ENCODE measurements around the gene PNCK. TPM values are rescaled to one million over a fixed set of nuclear protein-coding genes. Genes with fewer than 3 reads are reported as not detected.

The PNCK gene
- total RNA-seq, 1 experiment from 2014 or later, result 0.70 TPM

DNA sequence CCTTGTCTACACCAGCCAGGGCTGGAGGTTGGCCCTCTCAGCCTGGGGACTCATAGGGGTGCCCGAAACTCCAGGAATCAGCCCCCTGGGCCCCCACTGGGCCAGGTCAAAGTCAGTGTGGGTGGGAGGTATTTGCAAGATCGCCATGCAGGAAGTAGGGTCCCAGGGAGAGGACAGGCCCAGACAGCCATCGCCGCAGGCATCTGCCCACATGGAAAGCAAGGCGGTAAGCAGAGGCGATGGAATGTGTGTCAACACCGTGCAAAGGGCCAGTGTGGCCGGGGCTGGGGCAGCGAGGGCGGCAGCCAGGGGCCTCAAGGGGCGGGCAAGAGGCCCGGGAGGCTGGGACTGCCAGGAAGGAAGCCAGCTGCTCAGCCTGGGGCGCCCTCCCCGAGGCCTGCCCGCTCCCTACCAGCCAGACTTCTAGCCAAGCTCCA is 45.9 kb downstream of the PNCK start:
- no peak for DNase-seq (ENCODE audit: low spot score)

DNA sequence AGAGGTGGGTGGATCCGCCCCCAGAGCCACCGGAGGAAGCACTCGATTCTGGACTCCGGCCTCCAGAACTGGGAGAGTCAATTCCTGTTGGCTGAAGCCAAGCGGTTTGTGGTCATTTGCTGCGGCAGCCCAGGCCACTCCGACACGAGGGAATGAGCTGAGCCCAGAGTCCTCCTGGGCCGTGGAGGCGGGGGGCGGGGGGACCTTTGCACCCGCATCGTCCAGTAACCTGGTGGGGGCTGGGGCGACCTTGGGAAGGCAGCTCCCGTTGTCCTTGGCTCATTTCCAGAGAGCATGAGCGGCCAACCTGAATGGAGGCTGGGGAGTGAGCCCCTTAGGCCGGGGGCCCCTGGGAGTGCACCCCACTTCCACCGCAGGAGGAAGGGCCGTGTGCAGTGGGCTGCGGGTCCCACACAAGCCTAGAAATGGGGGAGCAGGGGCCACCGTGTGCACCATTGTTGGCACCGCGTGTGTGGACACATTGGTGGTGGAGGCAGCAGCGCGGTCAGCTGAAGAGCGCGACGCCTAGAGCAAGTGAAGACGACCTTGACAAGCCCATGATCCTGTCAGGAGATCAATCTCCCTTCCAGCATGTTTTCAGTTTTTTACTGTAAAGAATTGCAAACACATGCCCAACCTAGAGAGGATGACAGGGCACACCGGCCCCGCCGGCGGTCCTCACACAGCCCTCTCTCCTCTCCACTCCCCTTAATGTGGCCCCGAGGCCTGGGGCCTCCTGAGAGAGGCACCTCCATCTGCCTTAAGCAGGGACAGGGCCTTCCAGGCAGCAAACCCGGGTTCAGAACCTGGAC is 46.5 kb downstream of the PNCK start:
- no peak for DNase-seq (ENCODE audit: low spot score)

DNA sequence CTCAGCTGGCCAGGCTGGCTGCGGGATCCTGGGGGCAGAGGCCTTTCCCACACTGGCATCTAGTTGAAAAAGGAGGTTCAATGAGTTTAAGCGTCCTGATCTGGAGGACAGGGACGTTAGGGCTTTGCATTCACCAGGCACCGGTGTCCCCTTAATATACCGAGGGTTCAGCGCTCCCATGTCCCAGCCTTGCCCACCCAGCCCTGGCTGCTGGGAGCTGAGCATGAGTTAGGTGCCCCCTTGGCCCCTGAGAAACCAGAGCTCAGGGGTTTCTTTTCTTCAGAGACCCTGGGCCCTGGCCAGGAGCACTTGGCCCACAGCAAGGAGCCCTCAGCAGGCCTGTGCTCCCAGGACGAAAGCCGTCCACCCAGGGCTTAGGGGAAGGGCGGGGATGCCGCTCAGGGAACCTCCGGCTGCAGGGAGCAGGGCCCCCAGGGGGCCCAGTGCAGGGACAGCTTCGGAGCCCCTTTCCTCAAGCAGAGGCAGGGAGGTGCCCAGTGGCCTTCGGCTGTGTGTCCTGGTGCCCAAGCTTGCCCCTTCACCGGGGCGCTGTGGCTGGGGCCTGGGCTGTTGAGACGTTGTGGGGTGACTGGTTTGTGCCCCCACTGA is 47.5 kb downstream of the PNCK start:
- no peak for DNase-seq (ENCODE audit: low spot score)

DNA sequence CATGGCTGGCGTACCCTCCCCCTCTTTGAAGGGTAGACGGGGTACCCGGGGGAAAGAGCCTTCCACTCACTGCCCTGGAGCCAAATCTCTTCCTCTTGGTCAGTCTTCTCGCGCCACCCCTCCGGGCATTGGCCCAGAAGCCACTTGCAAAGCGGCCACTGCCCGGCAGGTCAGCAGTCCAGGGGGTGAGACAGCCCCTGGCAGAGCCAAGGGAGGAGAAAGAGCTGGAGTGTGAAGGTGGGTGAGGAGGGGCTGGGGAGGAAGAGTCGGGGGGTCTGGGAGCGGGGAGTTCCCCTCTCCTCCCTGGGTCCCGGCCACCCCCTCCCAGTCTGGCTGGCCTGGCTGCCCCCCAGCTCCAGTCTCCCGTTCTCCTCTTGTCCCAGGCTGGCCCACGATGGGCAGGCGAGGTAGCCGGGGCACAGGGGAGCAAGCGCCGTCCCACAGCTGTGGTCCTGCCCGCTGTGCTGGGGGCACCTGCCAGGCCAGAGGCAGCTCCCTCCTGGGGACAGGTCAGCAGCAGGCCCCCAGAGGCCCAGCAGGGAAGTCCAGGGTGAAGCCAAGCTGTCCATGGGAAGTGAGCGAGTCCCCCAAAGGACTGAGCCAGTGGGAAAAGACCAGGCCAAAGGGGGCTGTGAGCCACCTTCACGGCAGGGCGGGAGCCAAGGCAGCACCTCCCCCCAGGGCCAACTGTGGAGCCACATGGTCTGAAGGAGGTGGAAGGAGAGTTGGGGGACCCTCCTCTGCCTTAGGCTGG is 48.2 kb downstream of the PNCK start:
- no peak for DNase-seq (ENCODE audit: low spot score)

DNA sequence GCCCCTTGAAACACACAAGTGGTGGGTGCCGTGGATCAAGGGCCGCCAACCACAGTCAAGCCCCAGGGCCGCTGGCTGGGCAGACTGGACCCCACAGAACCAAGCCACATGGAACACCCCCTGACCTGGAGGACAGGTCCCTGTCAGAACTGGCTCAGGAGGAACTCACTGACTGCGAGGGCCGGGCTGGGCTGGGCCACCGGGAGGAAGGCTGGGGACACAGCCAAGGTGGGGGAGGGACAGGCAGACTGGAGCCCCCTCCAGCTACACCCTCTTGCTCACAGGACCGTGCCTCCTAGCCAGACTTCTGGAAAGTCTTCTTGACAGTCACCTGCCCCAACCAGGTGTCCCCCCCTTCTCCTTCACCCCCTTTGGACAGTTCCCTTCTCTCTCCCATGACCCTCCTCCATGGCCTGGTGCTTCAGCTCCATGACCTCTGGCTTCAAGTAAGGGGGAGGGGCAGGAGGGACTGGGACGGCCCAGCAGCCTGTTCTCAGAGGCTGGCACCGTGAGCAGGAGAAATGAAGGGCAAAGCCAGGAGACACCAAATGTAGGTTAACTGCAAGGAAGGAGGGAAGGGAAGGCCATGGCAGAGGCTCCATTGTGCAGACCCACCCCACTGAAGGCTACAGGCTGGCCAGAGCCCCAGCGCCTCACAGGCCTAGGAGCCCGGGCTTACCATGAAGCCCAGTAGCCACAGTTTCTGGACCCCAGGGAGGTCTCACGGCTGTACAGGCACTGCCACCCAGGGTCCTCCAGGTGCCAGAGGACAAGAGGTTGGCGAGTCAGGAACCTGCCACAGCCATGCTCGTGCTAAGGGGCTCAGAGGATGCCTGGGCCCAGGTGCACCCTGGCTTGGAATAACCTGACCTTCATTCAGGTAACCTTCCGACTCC is 49.2 kb downstream of the PNCK start:
- DNase-seq (ENCODE audit: low spot score), result no peak

DNA sequence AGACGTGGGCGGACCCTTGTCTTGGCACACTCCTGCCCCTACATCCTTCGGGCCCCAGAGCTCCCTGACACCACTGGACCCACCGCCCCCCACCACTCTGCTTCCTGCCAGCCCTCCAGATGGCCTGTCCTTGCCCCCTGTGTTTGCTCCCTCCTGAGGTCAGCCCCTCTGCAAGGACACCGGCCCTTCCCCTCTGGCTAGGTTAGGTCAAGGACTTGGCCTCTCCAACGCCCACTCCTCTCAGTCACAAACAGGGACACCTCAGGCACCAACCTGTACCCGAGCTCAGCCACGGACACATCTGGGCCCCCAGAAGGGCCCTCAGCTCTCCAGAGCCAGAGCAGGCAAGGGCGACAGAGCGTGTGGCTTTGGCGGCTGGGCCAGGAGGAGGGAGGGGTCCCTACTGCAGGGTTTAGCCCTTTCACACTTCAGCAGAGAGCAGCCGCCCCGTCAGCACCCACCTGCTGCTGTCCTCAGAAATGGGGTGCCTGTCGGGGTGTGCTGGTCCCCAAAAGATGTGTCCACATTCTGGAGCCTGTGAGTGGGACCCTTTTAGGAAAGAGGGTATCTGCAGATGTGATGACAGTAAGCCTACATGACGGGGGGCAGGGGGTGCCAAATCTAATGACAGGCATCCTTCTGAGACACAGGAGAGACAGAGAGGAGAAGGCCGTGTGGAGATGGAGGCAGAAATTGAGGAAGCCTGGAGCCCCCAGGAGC is 50.1 kb downstream of the PNCK start:
- no peak for DNase-seq (ENCODE audit: low spot score)

DNA sequence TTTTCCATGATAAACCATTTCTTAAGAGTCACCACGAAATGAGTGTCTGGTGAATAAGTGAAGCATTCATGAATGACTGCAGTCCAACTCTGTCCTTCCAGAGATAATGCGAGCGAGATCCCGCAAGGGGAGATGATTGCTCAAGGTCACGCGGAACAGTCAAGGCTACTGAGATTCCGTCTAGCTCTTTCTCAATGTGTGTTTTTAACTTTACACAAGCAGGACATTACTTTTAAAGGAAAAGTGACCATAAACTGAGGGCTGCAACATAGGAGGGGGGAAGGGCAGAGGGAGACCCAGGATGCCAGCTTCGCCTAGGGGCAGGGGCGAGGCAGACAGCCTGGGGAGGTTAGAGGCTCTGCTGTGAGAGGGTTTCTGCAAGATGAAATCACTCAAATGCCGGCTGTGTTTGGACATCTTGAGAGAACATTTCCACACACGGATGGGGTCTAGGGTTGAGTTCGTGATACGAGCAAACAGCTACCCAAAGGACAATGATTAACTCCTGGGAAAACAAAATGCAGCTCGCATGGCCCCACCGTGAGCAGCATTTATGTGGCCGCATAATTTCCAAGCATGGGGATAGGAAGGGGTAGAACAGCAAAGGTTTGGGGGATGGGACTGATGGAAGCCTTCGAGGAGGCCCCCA is 50.8 kb downstream of the PNCK start:
- DNase-seq (ENCODE audit: low spot score), result no peak

DNA sequence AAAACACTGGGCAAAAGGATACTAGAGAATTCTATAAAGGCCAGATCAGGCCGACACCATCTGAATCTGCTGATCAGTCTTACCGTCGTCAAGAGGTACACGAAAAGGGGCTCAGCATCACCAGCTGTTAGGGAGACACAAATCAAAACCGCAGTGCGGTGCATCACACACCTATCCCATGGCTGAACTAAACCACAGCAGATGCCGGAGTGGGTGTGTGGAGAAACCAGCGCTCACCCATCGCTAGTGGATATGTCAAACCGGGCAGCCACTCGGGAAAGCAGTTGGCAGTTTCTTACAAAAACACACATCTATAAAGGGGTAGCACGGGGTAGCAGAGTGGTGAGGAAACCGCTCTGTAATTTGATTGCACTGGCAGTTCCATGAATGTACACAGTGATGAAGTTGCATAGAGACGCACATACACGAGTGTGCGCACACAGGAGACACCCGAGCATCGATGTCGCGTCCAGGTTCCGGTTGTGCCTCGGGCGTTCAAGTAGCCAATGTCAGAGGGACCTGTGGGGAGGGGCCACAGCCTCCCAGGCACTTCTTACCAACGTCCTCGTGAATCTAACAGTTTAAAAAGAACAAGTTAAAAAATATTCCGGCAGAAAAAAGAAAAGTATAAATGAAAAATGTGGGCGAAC is 51.5 kb downstream of the PNCK start:
- no peak for DNase-seq (ENCODE audit: low spot score)

DNA sequence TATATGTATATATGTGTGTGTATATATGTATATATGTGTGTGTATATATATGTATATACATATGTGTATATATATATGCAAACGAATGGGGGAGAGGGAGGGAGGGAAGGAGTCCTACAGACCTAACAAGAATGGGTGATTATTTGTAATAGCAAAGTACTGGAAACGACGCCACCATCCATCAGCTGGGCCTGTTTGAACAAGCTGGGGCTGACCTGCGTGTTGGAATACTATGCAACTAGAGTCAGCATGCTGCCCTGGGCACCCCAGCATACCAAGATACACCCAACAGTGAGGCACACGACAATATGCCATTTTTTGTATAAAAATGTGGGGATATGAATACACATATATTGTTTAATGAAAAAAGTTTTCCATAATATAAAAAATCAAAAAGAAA is 53.0 kb downstream of the PNCK start:
- no peak for DNase-seq (ENCODE audit: low spot score)

Other genes starting within 250 kb of the PNCK start
- gene TREX2, start 227.8 kb downstream of the PNCK start, total RNA-seq (2014; rRNA removed; shearing (Covaris generic)), result 1.2 TPM in 1 of 2 replicates, not detected in the other
- gene HAUS7, start 203.2 kb downstream of the PNCK start, total RNA-seq (2014; rRNA removed; shearing (Covaris generic)), result 48.6 and 52.4 TPM in 2 replicates
- not detected in 2 replicates for gene BGN, start 178.8 kb downstream of the PNCK start, total RNA-seq (2014; rRNA removed; shearing (Covaris generic))
- gene ATP2B3, start 156.2 kb downstream of the PNCK start, total RNA-seq (2014; rRNA removed; shearing (Covaris generic)), result not detected in 2 replicates
- 31.4 and 36.2 TPM in 2 replicates for gene CCNQ, start 74.7 kb downstream of the PNCK start, total RNA-seq (2014; rRNA removed; shearing (Covaris generic))
- gene DUSP9, start 26.6 kb downstream of the PNCK start, total RNA-seq (2014; rRNA removed; shearing (Covaris generic)), result 1.3 and 3.2 TPM in 2 replicates
- 21.7 and 43.3 TPM in 2 replicates for gene SLC6A8, start 14.1 kb upstream of the PNCK start, total RNA-seq (2014; rRNA removed; shearing (Covaris generic))
- 233 and 264 TPM in 2 replicates for gene BCAP31, start 50.6 kb upstream of the PNCK start, total RNA-seq (2014; rRNA removed; shearing (Covaris generic))
- 8.6 and 9.1 TPM in 2 replicates for gene ABCD1, start 51.0 kb upstream of the PNCK start, total RNA-seq (2014; rRNA removed; shearing (Covaris generic))
- gene PLXNB3, start 90.4 kb upstream of the PNCK start, total RNA-seq (2014; rRNA removed; shearing (Covaris generic)), result 0.60 and 1.6 TPM in 2 replicates
- 0.06 and 0.35 TPM in 2 replicates for gene SRPK3, start 107.2 kb upstream of the PNCK start, total RNA-seq (2014; rRNA removed; shearing (Covaris generic))
- 68.9 and 78.0 TPM in 2 replicates for gene IDH3G, start 120.6 kb upstream of the PNCK start, total RNA-seq (2014; rRNA removed; shearing (Covaris generic))
- 254 and 289 TPM in 2 replicates for gene SSR4, start 120.9 kb upstream of the PNCK start, total RNA-seq (2014; rRNA removed; shearing (Covaris generic))
- 3.8 and 4.0 TPM in 2 replicates for gene PDZD4, start 156.7 kb upstream of the PNCK start, total RNA-seq (2014; rRNA removed; shearing (Covaris generic))
- gene L1CAM, start 212.4 kb upstream of the PNCK start, total RNA-seq (2014; rRNA removed; shearing (Covaris generic)), result 7.9 and 9.7 TPM in 2 replicates
- 0.14 and 0.33 TPM in 2 replicates for gene AVPR2, start 230.9 kb upstream of the PNCK start, total RNA-seq (2014; rRNA removed; shearing (Covaris generic))